PFSK-1 (cell line): ENCODE results near the gene SETD5.

Source experiments
- FOXP2 ChIP-seq: optimal IDR thresholded peaks from 2 replicates; pipeline ENCODE3; 2011; ENCODE audit warnings: borderline replicate concordance, control low read depth, inconsistent platforms; ENCODE audit not compliant: insufficient read depth; ENCODE audit errors: extremely low read length, extremely low read depth
- POLR2AphosphoS5 ChIP-seq: IDR thresholded peaks from 2 replicates; pipeline ENCODE4 v1.6.1; 2012; ENCODE audit warnings: low read depth, mild to moderate bottlenecking, control low read depth, low read length, moderate library complexity
- REST ChIP-seq, 2 experiments: IDR thresholded peaks; 2 replicates each; pipeline versions ENCODE4 v1.6.1 to v1.8.0; 2011 to 2012; ENCODE audit warnings: low read depth in 2 of 2, low read length in 2 of 2, control low read depth in 1 of 2, inconsistent platforms in 1 of 2, mild to moderate bottlenecking in 1 of 2, moderate library complexity in 1 of 2; ENCODE audit not compliant: insufficient read depth in 1 of 2
- SIN3A ChIP-seq: IDR thresholded peaks from 2 replicates; pipeline ENCODE4 v1.6.1; 2012; ENCODE audit warnings: mild to moderate bottlenecking, low read length, moderate library complexity, borderline replicate concordance; ENCODE audit not compliant: insufficient read depth
- TAF1 ChIP-seq: IDR thresholded peaks from 2 replicates; pipeline ENCODE4 v1.6.1; 2012; ENCODE audit warnings: low read length, control low read depth, borderline replicate concordance; ENCODE audit not compliant: insufficient read depth

SETD5 gene

GRCh38 chr3:9491506-9491905 lies 94.1 kb downstream of the SETD5 start:
- no peak for TF ChIP-seq POLR2AphosphoS5
- no peak for TF ChIP-seq FOXP2
- TF ChIP-seq REST (IDR thresholded peaks at IDR 0.05; ENCODE audit: insufficient read depth in 1 of 2, low read depth in 2 of 2, low read length in 2 of 2), result no peak
- no peak for TF ChIP-seq TAF1
- no peak for TF ChIP-seq SIN3A

DNA sequence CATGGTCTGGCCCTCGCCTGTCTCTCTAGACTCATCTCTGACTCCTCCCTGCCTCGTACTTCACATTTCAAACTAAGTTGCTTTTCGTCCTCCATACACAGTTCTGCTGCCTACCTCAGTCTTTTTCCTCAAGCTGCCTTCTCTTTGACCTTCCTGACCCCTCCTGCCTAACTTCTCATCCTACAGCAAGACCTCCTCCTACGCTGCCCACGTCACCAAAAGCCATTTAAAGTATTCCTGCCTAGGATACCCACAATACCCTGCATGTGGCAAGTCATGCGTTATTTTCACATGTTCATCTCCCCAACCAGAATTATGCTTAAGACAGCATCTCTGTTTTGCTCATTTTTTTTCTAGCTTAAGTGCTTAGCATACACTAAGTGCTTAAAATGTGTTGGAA lies 99.5 kb downstream of the SETD5 start:
- TF ChIP-seq REST (IDR thresholded peaks at IDR 0.05; ENCODE audit: insufficient read depth in 1 of 2, low read depth in 2 of 2, low read length in 2 of 2) (no peak), SIN3A (no peak), TAF1 (no peak), FOXP2 (no peak), POLR2AphosphoS5 (no peak)

GRCh38 chr3:9497821-9498565 lies 100.6 kb downstream of the SETD5 start:
- TF ChIP-seq POLR2AphosphoS5 (no peak), TAF1 (no peak), SIN3A (no peak)

DNA sequence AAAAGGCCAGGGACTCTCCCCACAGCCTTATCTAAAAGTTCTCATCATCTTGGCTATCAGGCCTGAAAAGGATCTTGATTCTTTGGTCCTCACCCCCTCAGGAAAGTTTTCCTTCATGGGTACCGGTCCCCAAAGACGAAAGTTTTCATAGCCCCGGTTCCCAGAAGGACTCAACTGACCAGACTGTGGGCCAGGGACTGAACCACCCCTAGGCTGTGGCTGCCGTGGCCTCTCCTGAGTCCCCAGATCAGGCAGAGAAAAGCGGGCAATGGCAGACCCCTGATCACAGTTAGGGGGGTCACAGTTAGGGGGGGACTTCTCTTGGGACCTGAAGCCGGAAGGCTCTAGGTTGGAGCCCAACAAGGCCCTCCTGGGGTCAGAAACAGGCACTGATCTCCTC lies 101.4 kb downstream of the SETD5 start:
- TF ChIP-seq FOXP2 (no peak), REST (IDR thresholded peaks at IDR 0.05; ENCODE audit: insufficient read depth in 1 of 2, low read depth in 2 of 2, low read length in 2 of 2) (no peak), TAF1 (no peak), SIN3A (no peak), POLR2AphosphoS5 (no peak)

- TF ChIP-seq FOXP2, result no peak
- no peak for TF ChIP-seq SIN3A
- TF ChIP-seq TAF1, result no peak
- no peak for TF ChIP-seq REST (IDR thresholded peaks at IDR 0.05; ENCODE audit: insufficient read depth in 1 of 2, low read depth in 2 of 2, low read length in 2 of 2)
- TF ChIP-seq POLR2AphosphoS5, result no peak
These were observed 102.2 kb downstream of the SETD5 start for GRCh38 chr3:9499455-9500107.
